Fibroblast of lung (primary cell): ENCODE results near the gene ZBED5. TPM values are rescaled to one million over a fixed set of nuclear protein-coding genes. Genes with fewer than 3 reads are reported as not detected.
"Not testable (repeated sequence)": the region's sequence is repeated elsewhere in the genome, so short reads cannot be mapped to it uniquely, and the experiment has no call there.

Experiments
- DNase-seq, 2 donors: peaks; one replicate each; pipeline versions ENCODE4 v3.0.0 to v3.0.0-alpha.2; 2010; ENCODE audit warnings: low read depth in 2 of 2
- H2AFZ ChIP-seq: 2 replicates; pipeline ENCODE4 v1.5.1; 2012; ENCODE audit warnings: low read length, control low read depth, inconsistent platforms
- H3K27ac ChIP-seq: 2 replicates; pipeline ENCODE4 v1.5.1; 2011; ENCODE audit warnings: low read length, control low read depth; ENCODE audit not compliant: insufficient read depth
- H3K27me3 ChIP-seq: 2 replicates; pipeline ENCODE4 v1.5.1; 2011; ENCODE audit warnings: mild to moderate bottlenecking, low read length; ENCODE audit not compliant: control insufficient read depth, insufficient read depth
- H3K36me3 ChIP-seq: 2 replicates; pipeline ENCODE4 v1.5.1; 2011; ENCODE audit warnings: low read length; ENCODE audit not compliant: control insufficient read depth, insufficient read depth
- H3K4me1 ChIP-seq: 2 replicates; pipeline ENCODE4 v1.5.1; 2011; ENCODE audit warnings: low read length; ENCODE audit not compliant: control insufficient read depth, insufficient read depth; ENCODE audit errors: extremely low read depth
- H3K4me2 ChIP-seq: 2 replicates; pipeline ENCODE4 v1.5.1; 2011; ENCODE audit warnings: low read length, control low read depth; ENCODE audit not compliant: insufficient read depth; ENCODE audit errors: extremely low read depth
- H3K4me3 ChIP-seq, 4 experiments: fragments of 200-600 bp in 1 of 4; sonication (generic) in 1 of 4; replicated peaks in 1 of 4; 2 replicates each; pipeline ENCODE4 v1.5.1; 2011 to 2016; ENCODE audit warnings: low read length in 4 of 4, low read depth in 3 of 4, mild to moderate bottlenecking in 3 of 4, control low read depth in 2 of 4, inconsistent platforms in 1 of 4, mixed read lengths in 1 of 4; ENCODE audit not compliant: insufficient read depth in 1 of 4; ENCODE audit errors: control extremely low read depth in 1 of 4
- H3K79me2 ChIP-seq: 2 replicates; pipeline ENCODE4 v1.5.1; 2012; ENCODE audit warnings: mild to moderate bottlenecking, low read length, inconsistent platforms; ENCODE audit not compliant: control insufficient read depth, insufficient read depth
- H3K9ac ChIP-seq: 2 replicates; pipeline ENCODE4 v1.5.1; 2011; ENCODE audit warnings: mild to moderate bottlenecking, low read length, control low read depth; ENCODE audit not compliant: insufficient read depth
- H3K9me3 ChIP-seq: 2 replicates; pipeline ENCODE4 v1.5.1; 2012; ENCODE audit warnings: low read depth, low read length; ENCODE audit not compliant: control insufficient read depth, insufficient read depth
- H4K20me1 ChIP-seq: 2 replicates; pipeline ENCODE4 v1.5.1; 2011; ENCODE audit warnings: low read length; ENCODE audit not compliant: control insufficient read depth, insufficient read depth; ENCODE audit errors: extremely low read depth
- CTCF ChIP-seq, 2 donors: IDR thresholded peaks in 1 of 2; conservative IDR thresholded peaks in 1 of 2; 1 replicate in 1 of 2; 2 replicates in 1 of 2; pipeline ENCODE4 v1.5.1; 2011 to 2012; ENCODE audit warnings: low read length in 2 of 2, control low read depth in 1 of 2, inconsistent platforms in 1 of 2, low read depth in 1 of 2, mild to moderate bottlenecking in 1 of 2
- EZH2 ChIP-seq: IDR thresholded peaks from 2 replicates; pipeline ENCODE4 v1.5.1; 2012; ENCODE audit warnings: low read length, control low read depth, mild to moderate bottlenecking; ENCODE audit errors: missing control alignments
- polyA plus RNA-seq, 2 donors: library from polyadenylated mRNA; depleted of rRNA in 1 of 2; stranded (reverse) in 1 of 2; unstranded in 1 of 2; fragments of >200 nt; gene quantifications; 2 replicates each; pipeline ENCODE4 v1.2.1, GENCODE V29; 2011 to 2012; ENCODE audit warnings: missing spikeins in 1 of 2
- total RNA-seq: library from RNA; depleted of rRNA; stranded (reverse); fragments of >200 nt; gene quantifications from 2 replicates; pipeline ENCODE4 v1.2.1, GENCODE V29; 2014

The ZBED5 gene
- total and polyA plus RNA-seq, 2 donors (not counting 1 experiment from before 2014, with no cell fraction given), result 29.4 to 61.3 TPM

DNA sequence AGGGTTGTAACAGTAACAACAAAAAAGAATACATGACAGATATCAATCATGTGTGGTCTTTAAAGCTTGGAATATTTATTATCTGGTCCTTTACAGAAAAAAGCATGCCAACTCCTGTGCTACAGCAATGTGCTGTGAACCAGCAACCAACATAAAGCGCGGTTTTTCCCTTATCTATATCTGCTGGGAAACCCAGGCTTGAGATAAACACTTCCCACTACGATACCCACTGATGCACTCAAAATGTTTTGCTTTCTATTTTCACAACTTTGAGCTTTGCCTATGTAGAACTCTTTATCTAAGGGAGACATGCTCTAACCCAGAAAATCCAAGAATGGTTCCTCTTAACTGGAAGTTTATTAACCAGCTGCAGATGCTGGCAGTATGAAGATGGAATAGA is 19.0 kb downstream of the ZBED5 start:
- TF ChIP-seq EZH2, result no peak
- no peak for TF ChIP-seq CTCF (conservative IDR thresholded peaks at IDR 0.05 in 1 of 2, IDR thresholded peaks at IDR 0.05 in 1 of 2; ENCODE audit: low read depth in 1 of 2, low read length in 2 of 2)
- no peak for DNase-seq

GRCh38 chr11:10838083-10838482 is 19.8 kb downstream of the ZBED5 start:
- Histone ChIP-seq H3K27me3 (no peaks in the 10 kb centered on the region), H3K36me3 (no peaks in the 10 kb centered on the region), H3K9me3 (no peaks in the 10 kb centered on the region), H3K27ac (no peak overlapping the region), H3K4me3 (no peak overlapping the region), H3K4me2 (no peak overlapping the region), H3K9ac (no peak overlapping the region), H4K20me1 (no peaks in the 10 kb centered on the region), H3K4me1 (no peaks in the 10 kb centered on the region), H3K79me2 (no peaks in the 10 kb centered on the region), H2AFZ (no peak overlapping the region)
- TF ChIP-seq EZH2 (no peak), CTCF (conservative IDR thresholded peaks at IDR 0.05 in 1 of 2, IDR thresholded peaks at IDR 0.05 in 1 of 2; ENCODE audit: low read depth in 1 of 2, low read length in 2 of 2) (no peak)
- DNase-seq, result no peak

More for the DNA sequence above, 19.0 kb downstream of the ZBED5 start:
- no peak overlapping the region for H3K27ac ChIP-seq
- no peaks in the 10 kb centered on the region for H3K27me3 ChIP-seq
- no peak overlapping the region for H3K4me3 ChIP-seq
- no peaks in the 10 kb centered on the region for H3K9me3 ChIP-seq
- H3K9ac ChIP-seq, result no peak overlapping the region
- H3K79me2 ChIP-seq, result no peaks in the 10 kb centered on the region
- no peaks in the 10 kb centered on the region for H3K4me1 ChIP-seq
- no peaks in the 10 kb centered on the region for H3K36me3 ChIP-seq
- H4K20me1 ChIP-seq, result no peaks in the 10 kb centered on the region
- H2AFZ ChIP-seq, result no peak overlapping the region
- no peak overlapping the region for H3K4me2 ChIP-seq

GRCh38 chr11:10836884-10837283 is 21.0 kb downstream of the ZBED5 start:
- H3K4me1 ChIP-seq, H3K27me3 ChIP-seq, H3K79me2 ChIP-seq, H3K4me2 ChIP-seq, H3K9ac ChIP-seq, H4K20me1 ChIP-seq, H3K27ac ChIP-seq, H3K9me3 ChIP-seq, H3K36me3 ChIP-seq, H3K4me3 ChIP-seq, DNase-seq, H2AFZ ChIP-seq: not testable (repeated sequence)
